ENCODE measurements around the gene COX7A2L.
"Not testable (repeated sequence)": the region's sequence is repeated elsewhere in the genome, so short reads cannot be mapped to it uniquely, and the experiment has no call there.

The COX7A2L gene

DNA sequence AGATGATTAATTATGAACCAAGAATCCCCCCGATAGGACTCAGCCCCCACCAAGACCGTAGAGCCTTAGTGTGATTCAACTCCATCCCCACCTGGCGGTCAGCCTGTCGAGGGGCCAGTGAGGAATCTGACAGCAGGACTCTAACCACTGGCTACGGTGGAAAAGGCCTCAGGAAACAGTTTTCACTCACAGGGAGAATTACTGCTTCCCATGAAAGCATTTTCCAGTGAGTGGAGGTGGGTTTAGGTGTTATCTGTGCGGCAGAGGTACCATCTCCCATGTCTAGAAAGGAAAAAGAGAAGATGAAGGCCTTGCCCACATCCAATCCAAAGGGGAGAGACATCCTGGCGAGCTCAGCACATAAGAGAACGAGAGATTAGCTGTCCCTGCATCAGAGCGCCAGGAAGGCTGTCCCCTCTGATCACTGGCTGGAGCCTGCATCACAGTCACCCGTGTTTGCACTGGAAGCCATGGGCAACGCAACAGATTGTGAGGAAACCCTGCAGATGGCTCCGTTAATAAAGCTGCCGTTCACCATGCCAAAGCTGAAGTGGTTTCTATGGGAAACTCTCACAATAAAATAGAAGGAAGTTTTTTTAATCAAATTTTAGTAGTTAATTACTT, 22.3 kb downstream of the COX7A2L start:
- no peak for DNase-seq

GRCh38 chr2:42337846-42338566, 23.0 kb downstream of the COX7A2L start:
- DNase-seq: no peak

GRCh38 chr2:42337356-42337820, 23.6 kb downstream of the COX7A2L start:
- DNase-seq: no peak

GRCh38 chr2:42336361-42336965, 24.6 kb downstream of the COX7A2L start:
- DNase-seq: no peak

DNA sequence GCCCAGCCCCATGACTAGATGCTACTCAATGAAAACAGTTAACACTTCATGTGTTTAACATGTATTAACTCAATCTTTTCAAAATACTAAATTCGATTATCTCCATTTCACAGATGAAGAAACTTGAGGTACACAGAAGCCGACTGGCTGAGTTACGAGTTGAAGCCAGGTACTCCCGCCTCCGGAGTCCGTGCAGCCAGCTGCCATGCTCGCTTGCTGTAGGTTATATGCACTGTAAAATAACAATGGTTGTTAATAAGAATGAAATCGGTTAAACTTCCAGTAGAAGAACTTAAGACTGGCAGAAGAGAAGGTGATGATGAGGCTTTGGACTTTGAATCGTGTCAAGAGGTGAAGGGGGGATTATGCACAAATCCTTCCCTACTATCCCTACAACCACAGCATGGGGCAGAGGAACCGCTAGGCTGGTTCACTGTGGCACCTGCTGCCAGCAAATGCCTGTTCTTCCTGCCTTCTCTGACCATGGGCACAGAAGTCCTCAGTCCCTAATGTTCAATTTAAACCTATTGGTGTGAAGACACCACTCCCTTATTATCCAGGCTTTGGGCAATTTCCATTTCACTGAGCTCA, 25.4 kb downstream of the COX7A2L start:
- no peak for DNase-seq

- not testable (repeated sequence) for DNase-seq
Observed at GRCh38 chr2:42334865-42335264, 26.2 kb downstream of the COX7A2L start.

- no peak for DNase-seq
Observed at GRCh38 chr2:42334220-42334619, 26.8 kb downstream of the COX7A2L start.

DNA sequence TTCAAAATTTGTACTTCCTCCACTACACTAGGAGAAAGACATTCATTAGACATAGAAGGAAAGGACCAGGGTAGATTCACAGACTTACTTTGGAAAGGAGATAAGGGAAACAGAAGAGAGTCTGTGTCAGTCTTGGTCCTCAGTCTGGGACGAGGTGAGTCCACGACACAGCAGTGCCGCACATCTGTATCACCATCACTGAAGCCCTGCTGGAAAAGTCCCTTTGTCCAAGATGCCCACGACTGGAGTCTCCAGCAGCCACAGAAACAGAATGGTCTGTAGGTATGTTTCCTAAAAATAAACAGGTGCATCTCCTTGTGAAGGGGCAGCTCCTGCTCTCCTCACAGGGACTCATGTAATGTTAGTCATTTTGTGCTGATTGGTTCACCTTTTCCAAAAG, 27.4 kb downstream of the COX7A2L start:
- DNase-seq: no peak

DNA sequence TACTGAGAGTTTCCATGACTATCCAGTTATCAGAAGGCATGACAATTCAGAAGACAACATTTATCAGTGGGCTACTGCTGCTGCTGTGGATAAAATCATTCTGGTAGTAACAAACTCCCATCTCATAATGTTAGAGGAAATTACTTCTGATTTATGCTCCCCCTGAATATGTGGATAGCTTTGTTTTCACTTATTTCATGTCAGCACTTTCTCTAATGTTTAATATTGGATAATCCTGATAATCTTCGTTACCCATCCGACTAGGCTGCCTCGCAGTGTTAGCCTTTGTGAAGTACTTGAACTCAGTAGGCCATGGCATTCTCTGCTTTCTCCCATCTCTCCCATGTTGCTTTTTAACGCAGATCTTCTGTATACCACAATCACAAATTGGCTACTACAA, 28.4 kb downstream of the COX7A2L start:
- no peak for DNase-seq

DNA sequence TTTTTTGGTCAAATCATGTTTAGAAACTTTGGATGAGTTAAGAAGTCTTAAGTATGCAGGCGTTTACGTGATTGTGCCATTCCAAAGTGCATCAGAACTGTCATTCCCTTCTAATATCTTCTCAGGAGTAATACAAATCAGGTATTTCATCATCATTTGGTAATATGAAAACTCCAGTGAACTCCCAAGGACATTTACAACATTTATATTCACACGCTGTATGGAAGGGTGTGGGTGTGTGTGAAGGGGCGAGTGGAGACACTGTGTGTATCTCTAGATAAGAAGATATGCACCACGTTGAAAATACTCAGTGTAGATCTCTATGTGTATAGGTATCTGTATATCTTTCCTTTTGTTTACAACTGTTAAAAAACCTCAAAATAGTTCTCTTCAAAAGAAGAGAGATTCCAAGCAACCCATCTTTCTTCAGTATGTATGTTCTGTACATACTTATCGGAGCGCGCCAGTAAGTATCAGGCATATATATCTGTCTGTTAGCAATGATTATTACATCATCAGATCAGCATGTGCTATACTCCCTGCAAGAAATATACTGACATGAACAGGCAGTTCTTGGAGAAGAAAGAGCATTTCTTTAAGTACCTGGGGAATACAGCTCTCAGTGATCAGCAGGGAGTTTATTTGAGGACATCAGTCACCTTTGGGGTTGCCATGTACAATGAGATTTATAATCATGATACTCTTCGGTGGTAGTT, 29.3 kb downstream of the COX7A2L start:
- no peak for DNase-seq

DNA sequence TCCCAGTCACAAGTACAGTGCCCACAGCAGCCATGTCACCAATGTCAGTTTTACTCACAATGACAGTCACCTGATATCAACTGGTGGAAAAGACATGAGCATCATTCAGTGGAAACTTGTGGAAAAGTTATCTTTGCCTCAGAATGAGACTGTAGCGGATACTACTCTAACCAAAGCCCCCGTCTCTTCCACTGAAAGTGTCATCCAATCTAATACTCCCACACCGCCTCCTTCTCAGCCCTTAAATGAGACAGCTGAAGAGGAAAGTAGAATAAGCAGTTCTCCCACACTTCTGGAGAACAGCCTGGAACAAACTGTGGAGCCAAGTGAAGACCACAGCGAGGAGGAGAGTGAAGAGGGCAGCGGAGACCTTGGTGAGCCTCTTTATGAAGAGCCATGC, 31.3 kb downstream of the COX7A2L start:
- no peak for DNase-seq

DNA sequence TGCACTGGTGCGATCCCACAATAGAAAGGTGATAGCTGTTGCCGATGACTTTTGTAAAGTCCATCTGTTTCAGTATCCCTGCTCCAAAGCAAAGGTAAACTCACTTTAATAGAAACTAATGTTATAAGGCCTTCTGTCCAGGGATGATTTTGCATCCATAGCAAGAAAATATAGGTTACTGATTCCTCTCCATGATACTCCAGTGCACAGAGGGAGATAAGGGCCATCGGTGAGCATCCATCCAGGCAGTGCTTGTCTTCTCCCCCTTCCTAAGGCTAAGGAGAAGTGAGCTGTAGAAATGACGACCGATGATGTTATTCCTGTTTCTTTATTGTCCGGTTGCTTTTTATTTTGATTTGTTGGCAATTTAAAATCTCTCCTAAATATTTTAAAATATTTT, 32.1 kb downstream of the COX7A2L start:
- DNase-seq: no peak

DNA sequence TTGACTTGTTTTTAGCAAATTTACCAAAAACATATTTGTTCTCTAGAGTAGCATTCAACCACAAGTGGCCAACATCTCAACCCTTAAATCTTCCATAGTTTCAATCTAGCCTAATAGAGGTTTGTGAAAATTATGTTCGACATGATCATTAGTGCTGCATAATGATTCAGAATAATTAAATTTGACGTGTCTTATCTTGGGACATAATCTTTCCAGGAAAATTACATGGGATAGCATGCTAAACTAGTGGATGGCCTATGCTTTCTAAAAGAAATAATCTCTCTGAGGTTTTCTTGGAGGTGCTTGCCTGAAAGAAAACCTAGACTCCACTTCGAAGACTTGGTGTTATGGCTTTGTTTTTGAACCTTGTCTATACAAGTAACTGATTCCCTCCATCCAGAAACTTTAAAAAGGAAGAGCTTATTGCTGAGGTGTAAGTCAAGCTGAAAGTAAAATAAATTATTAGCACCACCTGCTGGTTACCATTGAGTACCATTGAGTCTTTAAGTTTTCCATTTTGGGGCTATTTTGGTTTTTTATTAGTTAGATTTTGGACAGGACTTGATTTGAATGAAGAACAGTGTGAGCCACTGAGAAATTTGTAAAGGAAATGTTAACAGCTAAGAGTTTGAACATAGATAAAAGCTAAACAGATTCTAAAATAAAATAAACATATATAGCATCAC, 32.7 kb downstream of the COX7A2L start:
- no peak for DNase-seq

DNA sequence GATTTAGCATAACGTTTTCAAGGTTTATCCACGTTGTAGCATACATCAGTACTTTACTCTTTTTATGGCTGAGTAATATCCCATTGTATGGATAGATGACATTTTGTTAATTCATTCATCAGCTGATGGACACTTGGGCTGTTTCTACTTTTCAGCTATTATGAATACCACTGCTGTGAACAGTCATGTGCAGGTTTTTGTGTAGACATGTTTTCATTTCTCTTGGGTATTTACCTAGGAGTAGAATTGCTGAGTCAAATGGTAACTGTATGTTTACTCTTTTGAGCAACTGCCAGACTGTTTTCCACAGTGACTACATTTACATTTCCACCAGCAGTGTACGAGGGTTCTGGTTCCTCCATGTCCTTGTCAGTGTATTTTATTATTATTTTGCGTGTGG, 33.9 kb downstream of the COX7A2L start:
- DNase-seq: no peak

- DNase-seq: no peak
Observed at GRCh38 chr2:42325609-42326008, 35.4 kb downstream of the COX7A2L start.

DNA sequence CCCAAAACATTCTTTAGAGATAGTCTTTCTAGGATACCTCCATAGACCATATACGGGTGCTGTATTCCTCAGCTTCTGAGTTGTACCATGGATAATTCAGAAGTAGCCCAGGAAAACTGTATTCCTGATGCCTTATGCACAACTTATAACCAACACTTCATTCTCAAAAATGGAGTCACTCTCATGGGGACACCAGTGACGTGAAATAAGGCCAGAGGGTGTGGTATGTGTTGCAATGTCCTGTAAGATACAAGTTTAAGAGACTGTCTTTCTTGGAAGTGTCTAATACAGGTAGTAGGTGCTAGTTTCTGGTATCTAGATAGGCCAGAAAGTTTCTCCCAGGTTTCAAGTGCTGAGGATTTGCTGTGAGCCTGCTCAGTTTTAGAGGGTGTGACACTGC, 36.1 kb downstream of the COX7A2L start:
- no peak for DNase-seq

DNA sequence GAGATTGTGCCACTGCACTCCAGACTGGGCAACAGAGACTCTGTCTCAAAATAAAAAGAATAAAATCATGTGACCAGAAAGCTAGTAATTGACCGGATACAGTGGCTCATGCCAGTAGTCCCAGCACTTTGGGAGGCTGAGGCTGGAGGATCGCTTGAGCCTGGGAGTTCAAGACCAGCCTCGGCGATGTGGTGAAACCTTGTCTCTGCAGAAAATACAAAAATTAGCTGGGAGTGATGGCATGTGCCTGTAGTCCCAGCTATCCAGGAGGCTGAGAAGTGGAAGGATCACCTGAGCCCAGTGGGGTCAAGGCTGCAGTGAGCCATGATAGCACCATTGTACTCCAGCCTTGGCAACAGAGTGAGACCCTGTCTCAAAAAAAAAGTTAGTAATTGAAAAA, 36.8 kb downstream of the COX7A2L start:
- DNase-seq: no peak

GRCh38 chr2:42321452-42322064, 39.5 kb downstream of the COX7A2L start:
- no peak for DNase-seq

GRCh38 chr2:42319265-42319664, 41.8 kb downstream of the COX7A2L start:
- DNase-seq: no peak

GRCh38 chr2:42317945-42318344, 43.1 kb downstream of the COX7A2L start:
- no peak for DNase-seq

DNA sequence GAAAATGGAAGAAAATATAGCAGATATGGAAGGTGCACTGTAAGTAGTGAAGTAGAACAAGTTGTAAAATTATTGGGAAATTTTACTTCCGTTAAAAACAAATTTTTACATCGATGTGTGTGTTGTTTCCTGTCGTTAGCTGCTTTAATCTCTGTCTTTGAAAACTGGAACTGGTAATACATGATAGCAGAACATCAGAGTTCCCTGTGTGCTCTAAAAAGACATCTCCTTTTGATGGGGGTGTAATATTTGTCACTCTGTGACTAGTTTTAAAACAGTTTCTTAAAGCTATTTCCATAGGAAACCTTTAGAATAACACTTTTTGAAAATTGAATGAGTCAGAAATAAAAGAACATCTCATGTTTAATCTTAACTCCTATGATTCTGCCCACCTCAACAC, 43.5 kb downstream of the COX7A2L start:
- DNase-seq: no peak

DNA sequence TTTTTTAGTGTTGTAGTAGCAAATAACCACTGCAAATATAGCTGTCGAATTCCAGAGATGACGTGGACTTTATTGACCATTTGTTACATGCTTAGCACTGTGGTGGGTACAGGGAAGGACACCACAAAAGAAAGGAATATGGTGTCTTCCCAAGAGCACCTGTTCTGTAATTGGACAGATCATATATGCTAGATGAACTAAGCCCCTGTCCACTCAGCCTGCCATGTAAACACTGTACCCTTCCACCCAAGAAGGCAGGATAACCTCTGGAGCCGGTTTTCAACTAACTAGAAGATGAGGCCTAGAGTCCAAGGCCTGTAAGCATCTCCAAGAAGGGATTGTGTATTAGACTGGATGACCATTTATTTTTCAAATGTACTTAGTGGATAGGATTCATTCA, 44.1 kb downstream of the COX7A2L start:
- DNase-seq: no peak
